ENCODE measurements around the gene FAM131C. TPM values are rescaled to one million over a fixed set of nuclear protein-coding genes. Genes with fewer than 3 reads are reported as not detected.

FAM131C gene
- polyA plus RNA-seq, 4 donors: 0.21 to 1.6 (median 0.45) TPM; not detected in 1

- Histone ChIP-seq H3K27ac (ENCODE audit: low read depth in 1 of 3, low read length in 2 of 3) (no peak overlapping the region), H3K9me3 (ENCODE audit: control insufficient read depth in 2 of 2, insufficient read depth in 1 of 2, low read depth in 1 of 2, low read length in 1 of 2) (no peaks in the 10 kb centered on the region), H3K4me1 (ENCODE audit: control insufficient read depth in 3 of 3, insufficient read depth in 2 of 3, low read depth in 1 of 3, low read length in 2 of 3) (peaks cover 0 to 10% (median 0%) of the 10 kb centered on the region in 3 donors), H3K27me3 (ENCODE audit: control insufficient read depth in 3 of 3, insufficient read depth in 3 of 3, low read length in 3 of 3) (no peaks in the 10 kb centered on the region), H3K36me3 (ENCODE audit: control insufficient read depth in 3 of 3, insufficient read depth in 2 of 3, low read depth in 1 of 3, low read length in 3 of 3) (no peaks in the 10 kb centered on the region), H3K4me3 (ENCODE audit: low read depth in 1 of 3, low read length in 3 of 3) (no peak overlapping the region)
- no peak for DNase-seq
- FAIRE-seq: no peak
- 82 to 86% (median 85%) methylated on average over 17 of the region's 17 CpGs for WGBS, 3 donors
These were observed 15.0 kb upstream of the FAM131C start for GRCh38 chr1:16088351-16088911.

GRCh38 chr1:16087733-16088132 lies 14.3 kb upstream of the FAM131C start:
- Histone ChIP-seq H3K27ac (ENCODE audit: low read depth in 1 of 3, low read length in 2 of 3) (no peak overlapping the region), H3K27me3 (ENCODE audit: control insufficient read depth in 3 of 3, insufficient read depth in 3 of 3, low read length in 3 of 3) (no peaks in the 10 kb centered on the region), H3K4me1 (ENCODE audit: control insufficient read depth in 3 of 3, insufficient read depth in 2 of 3, low read depth in 1 of 3, low read length in 2 of 3) (peaks cover 0 to 16% (median 0%) of the 10 kb centered on the region in 3 donors), H3K36me3 (ENCODE audit: control insufficient read depth in 3 of 3, insufficient read depth in 2 of 3, low read depth in 1 of 3, low read length in 3 of 3) (no peaks in the 10 kb centered on the region), H3K9me3 (ENCODE audit: control insufficient read depth in 2 of 2, insufficient read depth in 1 of 2, low read depth in 1 of 2, low read length in 1 of 2) (no peaks in the 10 kb centered on the region), H3K4me3 (ENCODE audit: low read depth in 1 of 3, low read length in 3 of 3) (no peak overlapping the region)
- DNase-seq (no peak), FAIRE-seq (no peak)
- 69 to 75% (median 70%) methylated on average over 7 of the region's 7 CpGs for WGBS, 3 donors

GRCh38 chr1:16085522-16085921 lies 12.1 kb upstream of the FAM131C start:
- DNase-seq (no peak), FAIRE-seq (no peak)
- no peaks in the 10 kb centered on the region for H3K9me3 ChIP-seq (ENCODE audit: control insufficient read depth in 2 of 2, insufficient read depth in 1 of 2, low read depth in 1 of 2, low read length in 1 of 2)
- H3K4me3 ChIP-seq (ENCODE audit: low read depth in 1 of 3, low read length in 3 of 3): no peak overlapping the region
- H3K27me3 ChIP-seq (ENCODE audit: control insufficient read depth in 3 of 3, insufficient read depth in 3 of 3, low read length in 3 of 3): no peaks in the 10 kb centered on the region
- no peak overlapping the region for H3K27ac ChIP-seq (ENCODE audit: low read depth in 1 of 3, low read length in 2 of 3)
- H3K4me1 ChIP-seq (ENCODE audit: control insufficient read depth in 3 of 3, insufficient read depth in 2 of 3, low read depth in 1 of 3, low read length in 2 of 3): peaks cover 0 to 19% (median 0%) of the 10 kb centered on the region in 3 donors
- 58 to 66% (median 58%) methylated on average over 6 of the region's 6 CpGs for WGBS, 3 donors
- H3K36me3 ChIP-seq (ENCODE audit: control insufficient read depth in 3 of 3, insufficient read depth in 2 of 3, low read depth in 1 of 3, low read length in 3 of 3): no peaks in the 10 kb centered on the region

- Histone ChIP-seq H3K9me3 (ENCODE audit: control insufficient read depth in 2 of 2, insufficient read depth in 1 of 2, low read depth in 1 of 2, low read length in 1 of 2) (no peaks in the 10 kb centered on the region), H3K4me3 (ENCODE audit: low read depth in 1 of 3, low read length in 3 of 3) (no peak overlapping the region), H3K27me3 (ENCODE audit: control insufficient read depth in 3 of 3, insufficient read depth in 3 of 3, low read length in 3 of 3) (no peaks in the 10 kb centered on the region), H3K4me1 (ENCODE audit: control insufficient read depth in 3 of 3, insufficient read depth in 2 of 3, low read depth in 1 of 3, low read length in 2 of 3) (peaks cover 0 to 28% (median 0%) of the 10 kb centered on the region in 3 donors), H3K36me3 (ENCODE audit: control insufficient read depth in 3 of 3, insufficient read depth in 2 of 3, low read depth in 1 of 3, low read length in 3 of 3) (no peaks in the 10 kb centered on the region), H3K27ac (ENCODE audit: low read depth in 1 of 3, low read length in 2 of 3) (no peak overlapping the region)
- FAIRE-seq (no peak), DNase-seq (peak in 1 of 2 donors; percentile 25)
- WGBS, 3 donors: 26 to 65% (median 52%) methylated on average over 5 of the region's 5 CpGs
These were observed 10.0 kb upstream of the FAM131C start for GRCh38 chr1:16083486-16083885.

DNA sequence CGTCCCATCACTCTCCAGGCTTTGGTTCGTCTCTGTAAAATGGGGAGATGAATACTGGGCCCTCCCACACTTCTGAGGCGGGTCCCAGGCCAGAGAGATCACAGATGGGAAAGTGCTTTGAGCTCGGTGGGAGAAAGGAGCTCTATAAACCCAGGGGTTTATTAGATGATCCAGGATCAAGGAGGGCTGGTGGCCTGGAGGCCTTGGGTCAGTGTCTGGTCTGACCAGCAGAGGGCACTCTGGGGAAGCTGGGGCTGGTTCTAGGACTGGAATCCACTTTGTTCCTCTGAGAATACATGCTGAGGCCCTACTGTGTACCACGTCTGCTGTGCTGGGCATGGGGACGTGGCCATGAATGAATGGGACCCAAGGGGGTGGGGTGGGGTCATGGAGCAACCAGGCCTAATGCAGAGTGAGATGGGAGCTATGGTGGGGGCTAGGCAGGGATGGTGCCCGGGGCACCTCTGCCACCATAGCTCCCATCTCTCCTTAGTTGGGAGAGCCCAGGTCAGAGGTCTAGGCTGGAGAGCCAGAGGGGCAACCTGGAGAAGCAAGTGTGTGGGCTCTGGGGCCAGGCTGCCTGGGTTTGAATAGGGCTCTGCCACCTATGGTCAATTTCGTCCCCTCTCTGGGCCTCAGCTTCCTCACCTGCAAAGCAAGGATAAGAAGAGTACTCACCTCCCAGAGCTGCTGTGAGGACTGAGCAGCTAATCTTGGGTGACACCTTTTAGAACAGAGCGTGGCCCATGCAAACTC lies 9.0 kb upstream of the FAM131C start:
- Histone ChIP-seq H3K27me3 (ENCODE audit: control insufficient read depth in 3 of 3, insufficient read depth in 3 of 3, low read length in 3 of 3) (no peaks in the 10 kb centered on the region), H3K36me3 (ENCODE audit: control insufficient read depth in 3 of 3, insufficient read depth in 2 of 3, low read depth in 1 of 3, low read length in 3 of 3) (no peaks in the 10 kb centered on the region), H3K9me3 (ENCODE audit: control insufficient read depth in 2 of 2, insufficient read depth in 1 of 2, low read depth in 1 of 2, low read length in 1 of 2) (no peaks in the 10 kb centered on the region), H3K27ac (ENCODE audit: low read depth in 1 of 3, low read length in 2 of 3) (no peak overlapping the region), H3K4me1 (ENCODE audit: control insufficient read depth in 3 of 3, insufficient read depth in 2 of 3, low read depth in 1 of 3, low read length in 2 of 3) (peaks cover 0 to 28% (median 0%) of the 10 kb centered on the region in 3 donors), H3K4me3 (ENCODE audit: low read depth in 1 of 3, low read length in 3 of 3) (no peak overlapping the region)
- DNase-seq (peak; percentile 74 to 76), FAIRE-seq (no peak)
- WGBS, 3 donors: 63 to 73% (median 66%) methylated on average over 9 of the region's 9 CpGs

DNA sequence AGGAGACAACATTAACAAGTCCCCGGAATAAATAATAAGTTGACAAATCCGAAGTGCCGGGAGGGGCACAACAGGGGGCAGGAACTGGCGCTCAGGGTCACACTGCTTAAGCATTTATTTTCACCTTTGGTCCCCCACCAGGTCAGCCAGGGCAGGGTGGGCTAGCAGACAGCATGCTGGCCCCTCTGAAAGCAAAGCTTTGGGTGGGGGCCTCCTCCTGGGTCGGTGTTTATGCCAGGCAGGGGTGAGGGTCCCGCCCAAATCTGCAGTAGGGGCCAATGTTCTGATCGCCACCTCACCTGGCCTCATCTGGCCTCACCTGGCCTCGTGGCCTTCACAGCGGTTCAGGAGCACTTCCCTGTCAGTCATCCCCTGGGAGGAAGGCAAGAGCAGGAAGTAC lies 8.2 kb upstream of the FAM131C start:
- Histone ChIP-seq H3K4me1 (ENCODE audit: control insufficient read depth in 3 of 3, insufficient read depth in 2 of 3, low read depth in 1 of 3, low read length in 2 of 3) (peaks cover 0 to 28% (median 0%) of the 10 kb centered on the region in 3 donors), H3K27ac (ENCODE audit: low read depth in 1 of 3, low read length in 2 of 3) (no peak overlapping the region), H3K27me3 (ENCODE audit: control insufficient read depth in 3 of 3, insufficient read depth in 3 of 3, low read length in 3 of 3) (no peaks in the 10 kb centered on the region), H3K9me3 (ENCODE audit: control insufficient read depth in 2 of 2, insufficient read depth in 1 of 2, low read depth in 1 of 2, low read length in 1 of 2) (no peaks in the 10 kb centered on the region), H3K36me3 (ENCODE audit: control insufficient read depth in 3 of 3, insufficient read depth in 2 of 3, low read depth in 1 of 3, low read length in 3 of 3) (no peaks in the 10 kb centered on the region), H3K4me3 (ENCODE audit: low read depth in 1 of 3, low read length in 3 of 3) (no peak overlapping the region)
- no peak for FAIRE-seq
- no peak for DNase-seq
- 72 to 82% (median 76%) methylated on average over 9 of the region's 9 CpGs for WGBS, 3 donors

DNA sequence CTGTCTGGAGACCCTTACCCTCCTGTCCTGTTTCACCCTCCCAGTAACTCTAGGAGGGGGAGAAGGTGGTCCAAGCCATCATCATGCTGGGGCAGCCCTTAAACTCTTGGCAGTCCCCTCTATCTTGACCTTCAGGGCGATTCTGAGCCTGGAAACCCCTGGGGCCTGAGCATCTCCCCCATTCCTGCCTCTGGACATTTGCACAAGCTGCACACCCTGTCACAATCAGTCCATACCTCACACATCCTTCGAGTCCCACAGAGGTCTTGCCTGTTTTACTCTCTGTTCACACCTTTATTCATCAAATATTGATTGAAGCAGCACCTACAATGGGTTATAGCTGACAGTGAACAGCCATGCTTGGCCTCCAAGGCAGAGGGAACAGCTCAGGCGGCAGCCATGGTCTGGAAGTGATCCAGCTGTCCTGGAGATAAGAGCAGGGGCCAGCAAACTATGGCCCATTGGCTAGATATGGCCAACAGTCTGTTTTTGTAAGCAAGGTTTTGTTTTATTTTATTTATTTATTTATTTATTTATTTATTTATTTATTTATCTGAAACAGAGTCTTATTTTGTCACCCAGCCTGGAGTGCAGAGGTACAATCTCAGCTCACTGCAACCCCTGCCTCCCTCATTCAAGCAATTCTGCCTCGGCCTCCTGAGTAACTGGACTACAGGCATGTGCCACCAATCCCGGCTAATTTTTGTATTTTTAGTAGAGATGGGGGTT lies 7.1 kb upstream of the FAM131C start:
- no peak for FAIRE-seq
- 75 to 88% (median 85%) methylated on average over 5 of the region's 5 CpGs for WGBS, 3 donors

GRCh38 chr1:16078925-16079656 lies 5.6 kb upstream of the FAM131C start:
- 21 to 34% (median 30%) methylated on average over 10 of the region's 10 CpGs for WGBS, 3 donors
- no peak for FAIRE-seq
- peaks cover 0 to under 1% (median 0%) of the 10 kb centered on the region in 3 donors for H3K27me3 ChIP-seq (ENCODE audit: control insufficient read depth in 3 of 3, insufficient read depth in 3 of 3, low read length in 3 of 3)
- no peaks in the 10 kb centered on the region for H3K36me3 ChIP-seq (ENCODE audit: control insufficient read depth in 3 of 3, insufficient read depth in 2 of 3, low read depth in 1 of 3, low read length in 3 of 3)
- H3K27ac ChIP-seq (ENCODE audit: low read depth in 1 of 3, low read length in 2 of 3): peak overlapping the region in 1 of 3 donors; percentile 36
- peaks cover 0 to 25% (median 0%) of the 10 kb centered on the region in 3 donors for H3K4me1 ChIP-seq (ENCODE audit: control insufficient read depth in 3 of 3, insufficient read depth in 2 of 3, low read depth in 1 of 3, low read length in 2 of 3)
- peak; percentile 74 to 90 for DNase-seq
- H3K4me3 ChIP-seq (ENCODE audit: low read depth in 1 of 3, low read length in 3 of 3): no peak overlapping the region
- no peaks in the 10 kb centered on the region for H3K9me3 ChIP-seq (ENCODE audit: control insufficient read depth in 2 of 2, insufficient read depth in 1 of 2, low read depth in 1 of 2, low read length in 1 of 2)

More for the DNA sequence above, 7.1 kb upstream of the FAM131C start:
- H3K27me3 ChIP-seq (ENCODE audit: control insufficient read depth in 3 of 3, insufficient read depth in 3 of 3, low read length in 3 of 3): no peaks in the 10 kb centered on the region
- no peak overlapping the region for H3K4me3 ChIP-seq (ENCODE audit: low read depth in 1 of 3, low read length in 3 of 3)
- H3K36me3 ChIP-seq (ENCODE audit: control insufficient read depth in 3 of 3, insufficient read depth in 2 of 3, low read depth in 1 of 3, low read length in 3 of 3): no peaks in the 10 kb centered on the region
- no peak for DNase-seq
- H3K9me3 ChIP-seq (ENCODE audit: control insufficient read depth in 2 of 2, insufficient read depth in 1 of 2, low read depth in 1 of 2, low read length in 1 of 2): no peaks in the 10 kb centered on the region
- no peak overlapping the region for H3K27ac ChIP-seq (ENCODE audit: low read depth in 1 of 3, low read length in 2 of 3)
- peaks cover 0 to 27% (median 0%) of the 10 kb centered on the region in 3 donors for H3K4me1 ChIP-seq (ENCODE audit: control insufficient read depth in 3 of 3, insufficient read depth in 2 of 3, low read depth in 1 of 3, low read length in 2 of 3)

Data from small intestine (tissue), 7 donors.